Mammary epithelial cell (primary cell): ENCODE results near the gene XXYLT1.

Source experiments
- CTCF ChIP-seq, 2 donors: IDR thresholded peaks in 1 of 2; conservative IDR thresholded peaks in 1 of 2; 2 replicates each; pipeline ENCODE4 v1.5.1; 2011 to 2012; ENCODE audit warnings: inconsistent platforms in 2 of 2, low read length in 2 of 2, mild to moderate bottlenecking in 2 of 2, control low read depth in 1 of 2, low read depth in 1 of 2; ENCODE audit not compliant: insufficient read depth in 1 of 2; ENCODE audit errors: extremely low read depth in 1 of 2
- EZH2 ChIP-seq: IDR thresholded peaks from 2 replicates; pipeline ENCODE4 v1.6.1; 2012; ENCODE audit warnings: low read length, inconsistent platforms, borderline replicate concordance

GRCh38 chr3:195081242-195081963 lies 189.6 kb downstream of the XXYLT1 start:
- TF ChIP-seq EZH2 (no peak), CTCF (conservative IDR thresholded peaks at IDR 0.05 in 1 of 2, IDR thresholded peaks at IDR 0.05 in 1 of 2; ENCODE audit: extremely low read depth in 1 of 2, insufficient read depth in 1 of 2, low read depth in 1 of 2, low read length in 2 of 2) (no peak)
